NOMO-1 (cell line): ENCODE results near the gene OR6A2.
A peak's percentile ranks its signal among the peaks of the same experiment; 100 is the strongest.
"Not testable (repeated sequence)": the region's sequence is repeated elsewhere in the genome, so short reads cannot be mapped to it uniquely, and the experiment has no call there.

ENCODE experiments used
- DNase-seq, 2 experiments: peaks; one replicate each; lab custom pipeline; 2025; ENCODE audit not compliant: unreplicated experiment in 2 of 2; lab: John Stamatoyannopoulos, UW

The OR6A2 gene

GRCh38 chr11:6799402-6799801 is at the start of gene OR6A2:
Gene OR6A2, minus strand, starts transcription at chr11:6799689. Its CDS starts 3,981 bp downstream, at chr11:6795708.
- DNase-seq, result no peak

DNA sequence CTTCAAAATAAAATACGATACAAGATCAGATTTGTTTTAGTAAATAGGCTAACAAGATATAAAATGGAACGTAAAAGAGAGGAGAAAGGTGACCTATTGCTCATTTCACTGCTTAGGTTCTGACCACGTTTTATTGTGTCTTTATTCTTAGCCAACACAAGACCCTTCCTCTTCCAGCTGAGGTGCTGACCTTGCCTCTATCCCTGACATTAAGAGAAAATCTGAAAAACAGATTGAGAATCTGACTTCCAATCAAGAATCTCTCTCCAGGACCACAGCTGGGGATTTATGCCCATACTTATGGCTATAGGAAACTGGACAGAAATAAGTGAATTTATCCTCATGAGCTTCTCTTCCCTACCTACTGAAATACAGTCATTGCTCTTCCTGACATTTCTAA is 45.9 kb upstream of the OR6A2 start, which contains the start of gene OR10A5:
OR10A5 (plus strand) TSS at position 301 of the 400 bp plus-strand sequence; CDS start at position 301, 0 bp downstream.
- no peak for DNase-seq

GRCh38 chr11:6844356-6844755 is 44.9 kb upstream of the OR6A2 start:
- DNase-seq, result no peak

DNA sequence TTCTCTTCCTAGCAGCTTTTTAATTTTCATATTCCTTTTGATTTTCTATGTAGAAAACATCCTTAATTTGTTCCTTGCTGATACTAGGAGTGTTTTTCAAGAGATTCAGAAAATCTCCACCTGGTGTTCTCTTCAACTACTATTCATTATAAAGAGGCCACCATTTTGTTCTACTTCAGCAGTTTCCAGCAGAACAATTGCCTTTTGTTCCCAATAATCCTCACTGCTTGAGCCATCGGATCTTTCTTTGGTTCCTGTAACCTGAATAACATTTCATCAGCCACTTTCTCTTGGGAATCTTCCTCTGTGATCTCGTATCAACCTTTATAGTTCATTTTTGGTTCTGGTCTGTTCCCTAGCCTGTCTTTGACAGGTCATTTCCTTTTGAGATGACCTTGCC is 44.2 kb upstream of the OR6A2 start:
- no peak for DNase-seq

DNA sequence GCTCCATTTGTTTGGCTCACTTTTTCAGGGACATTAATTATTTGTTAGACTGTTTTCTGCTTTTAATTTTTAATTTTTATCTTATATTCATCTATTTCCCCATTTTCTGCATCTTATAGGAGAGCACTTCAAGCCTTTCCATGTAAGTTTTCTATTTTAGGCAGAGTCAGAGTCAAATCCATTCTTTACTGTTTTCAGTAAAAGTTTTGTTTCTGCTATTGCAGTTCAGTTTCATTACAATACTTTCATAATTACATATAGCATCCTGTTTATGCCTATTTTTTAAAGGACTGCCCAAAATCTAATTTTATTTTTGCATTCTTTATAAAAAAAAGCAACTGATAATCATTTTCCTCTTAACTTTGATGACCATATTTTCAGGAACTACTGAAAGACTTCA is 42.2 kb upstream of the OR6A2 start:
- DNase-seq, result no peak

DNA sequence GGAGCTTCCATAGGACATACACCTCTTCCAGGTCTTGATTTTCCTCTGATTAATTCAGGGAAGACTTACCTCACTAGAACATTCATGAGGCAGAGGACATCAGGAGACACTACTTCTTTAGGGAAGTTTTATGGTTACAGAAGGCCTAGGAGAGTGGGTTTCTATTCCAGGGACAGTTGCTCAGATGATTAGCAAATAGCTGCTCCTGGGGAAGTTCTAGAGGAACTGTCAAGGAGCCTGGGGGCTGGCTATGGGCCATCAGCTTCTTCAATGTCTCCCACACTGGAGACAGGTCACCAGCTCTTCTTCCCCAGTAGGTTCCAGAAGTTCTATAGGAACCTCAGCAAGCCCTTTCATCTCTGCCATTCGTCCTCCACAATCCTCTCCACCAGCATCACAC is 34.5 kb upstream of the OR6A2 start:
- DNase-seq, result no peak

DNA sequence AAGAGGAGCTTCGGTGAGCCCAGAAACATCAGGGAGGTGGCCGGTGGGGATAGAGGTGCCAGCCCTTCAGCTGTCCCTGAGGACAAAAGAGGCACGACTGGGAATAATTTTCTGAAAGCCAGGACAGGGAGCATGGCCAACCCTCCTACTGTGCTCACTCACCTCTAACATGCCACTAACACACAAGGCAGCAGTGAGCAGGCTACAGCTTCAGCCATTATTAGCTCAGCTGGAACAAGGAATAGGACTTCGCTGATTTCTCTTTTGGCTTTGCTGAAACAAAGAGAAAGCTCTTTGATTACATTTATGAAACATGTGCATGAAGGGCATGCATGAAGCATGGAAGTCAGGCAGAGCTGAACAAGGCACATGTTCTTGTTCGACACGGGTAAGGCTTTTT is 33.9 kb upstream of the OR6A2 start:
- no peak for DNase-seq

DNA sequence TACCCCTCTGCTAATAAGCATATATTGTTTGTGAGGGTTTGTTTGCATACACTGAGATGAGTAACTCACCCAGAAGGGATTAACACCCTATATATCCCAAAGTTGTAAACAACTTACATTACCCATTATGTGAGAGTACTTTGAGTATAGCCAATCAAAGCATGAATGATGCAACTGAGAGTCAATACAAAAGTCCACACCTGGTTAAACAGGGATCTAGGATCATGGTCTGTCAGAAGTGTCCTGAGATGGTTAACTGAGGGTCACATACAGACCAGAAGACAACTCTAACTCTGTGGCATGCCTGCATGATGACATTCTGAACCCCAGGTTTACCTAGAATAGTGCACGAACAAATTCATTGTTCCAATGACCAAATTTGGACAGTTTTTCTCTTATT is 28.6 kb upstream of the OR6A2 start:
- no peak for DNase-seq

DNA sequence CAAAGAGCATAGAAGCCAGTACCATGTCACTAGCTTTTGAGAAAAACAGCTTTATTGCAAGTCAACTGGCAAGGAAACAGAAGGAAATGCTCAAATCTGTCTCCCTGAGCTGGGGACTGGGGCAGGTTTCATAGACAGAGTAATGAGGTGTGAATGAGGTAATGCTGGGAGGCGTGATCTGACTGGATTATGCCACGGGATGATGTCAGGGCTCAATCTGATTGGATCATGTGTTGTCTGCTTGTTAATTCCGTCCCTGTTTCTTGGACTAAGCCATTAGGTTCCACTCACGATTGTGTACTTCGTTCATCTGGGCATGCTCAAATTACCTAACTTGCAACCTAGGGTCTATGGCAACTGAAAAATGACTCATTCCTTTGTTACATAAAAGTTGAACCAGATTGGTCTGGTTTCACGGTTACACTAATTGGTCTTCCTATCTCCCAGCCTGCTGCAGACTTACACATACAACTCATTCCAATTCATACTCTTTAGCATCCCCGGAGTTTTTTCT is 25.8 kb upstream of the OR6A2 start:
- DNase-seq, result peak; percentile 6 to 25

DNA sequence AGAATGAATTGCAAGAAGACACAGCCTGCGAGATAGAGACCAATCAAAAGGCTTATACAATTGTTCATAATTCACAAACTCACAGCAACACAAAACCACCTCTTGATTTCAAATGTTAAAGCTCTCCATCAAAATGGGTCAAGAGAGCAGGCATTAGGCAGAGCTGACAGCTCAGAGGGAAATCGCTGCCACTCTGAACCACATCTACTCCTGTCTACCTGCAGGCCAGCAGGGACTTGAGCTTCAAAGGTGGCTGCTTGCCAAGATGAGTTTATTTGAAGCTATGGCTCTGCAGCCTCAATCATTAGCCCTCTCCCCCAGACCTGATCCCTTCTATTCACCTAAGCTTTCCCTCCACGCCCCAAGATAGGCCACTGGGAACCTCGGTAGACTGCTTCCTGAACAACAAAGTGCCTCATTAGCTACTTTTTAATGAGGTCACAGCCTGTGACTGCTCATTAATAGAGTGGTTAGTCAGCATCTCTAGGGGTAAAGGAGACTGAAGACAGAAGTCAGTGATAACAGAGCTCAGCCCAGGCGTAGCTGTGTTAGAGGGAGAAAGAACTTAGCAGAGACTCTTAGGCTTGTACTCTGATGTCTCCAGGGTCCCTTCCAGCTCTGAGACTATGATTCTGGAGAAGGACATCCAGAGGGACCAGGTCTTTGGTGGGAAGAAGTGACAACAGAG is 24.8 kb upstream of the OR6A2 start:
- no peak for DNase-seq

- no peak for DNase-seq
Measured at GRCh38 chr11:6818967-6819366, 19.5 kb upstream of the OR6A2 start.

DNA sequence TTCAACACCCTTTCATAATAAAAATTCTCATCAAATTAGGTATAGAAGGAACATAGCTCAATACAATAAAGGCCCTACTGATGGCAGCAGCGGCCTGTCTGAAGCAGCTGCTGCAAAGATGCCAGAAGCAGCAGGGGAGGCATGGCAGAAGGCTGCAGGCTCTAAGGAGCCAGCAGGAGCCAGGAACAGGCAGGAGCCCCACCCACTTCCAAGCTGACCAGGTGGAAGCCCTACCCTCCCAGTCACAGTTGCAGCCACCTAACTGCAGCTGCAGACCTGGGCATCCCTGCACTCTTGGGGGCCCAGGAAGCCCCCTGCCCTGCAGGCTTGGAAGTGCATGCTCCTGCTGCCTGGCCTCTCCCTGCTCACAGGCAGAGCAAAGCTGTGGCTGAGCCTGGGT is 18.2 kb upstream of the OR6A2 start:
- no peak for DNase-seq

- no peak for DNase-seq
Measured at GRCh38 chr11:6813656-6814055, 14.2 kb upstream of the OR6A2 start.

DNA sequence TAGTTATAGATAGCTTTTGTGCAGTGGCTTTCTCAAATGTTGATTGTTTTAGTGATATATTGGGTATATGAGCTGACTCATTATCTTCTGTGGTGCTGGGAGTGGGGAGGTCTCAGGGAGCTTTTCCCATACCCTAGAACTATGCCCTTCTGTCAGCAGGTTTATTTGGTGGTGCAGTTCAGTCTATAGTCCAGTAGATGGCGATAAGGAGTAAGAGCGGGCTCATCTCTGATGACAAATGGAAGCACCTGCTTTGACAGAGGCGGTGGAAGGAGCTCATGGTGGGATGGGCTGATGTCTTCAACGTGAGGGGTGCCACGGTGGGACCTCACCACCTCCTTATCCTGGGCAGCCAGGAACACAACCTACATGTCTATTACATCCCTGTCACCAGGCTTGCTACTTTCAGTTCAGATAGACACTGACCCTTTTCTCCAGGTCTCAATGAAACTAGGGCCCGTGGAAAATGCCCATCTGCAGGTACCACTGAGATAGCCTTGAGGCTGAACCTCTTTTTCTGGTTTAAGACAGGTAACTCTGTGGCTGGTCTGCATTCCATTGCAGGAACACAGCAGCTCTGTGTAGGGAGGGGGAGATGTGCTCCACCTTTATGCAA is 13.0 kb upstream of the OR6A2 start:
- peak; percentile 14 to 15 for DNase-seq

- DNase-seq, result not testable (repeated sequence)
Measured at GRCh38 chr11:6801075-6801474, 1.6 kb upstream of the OR6A2 start.

GRCh38 chr11:6794639-6795038 is 4.8 kb downstream of the OR6A2 start:
- no peak for DNase-seq

- DNase-seq, result no peak
Measured at GRCh38 chr11:6790546-6790945, 8.9 kb downstream of the OR6A2 start.

GRCh38 chr11:6782720-6783119 is 16.8 kb downstream of the OR6A2 start, which contains the start of gene OR2AG1:
Gene OR2AG1, plus strand, starts transcription at chr11:6783020. Its CDS starts 2,018 bp downstream, at chr11:6785038.
- DNase-seq, result no peak

- DNase-seq, result no peak
Measured at GRCh38 chr11:6780829-6781228, 18.7 kb downstream of the OR6A2 start.

GRCh38 chr11:6778518-6778917 is 21.0 kb downstream of the OR6A2 start:
- peak in 1 of 2 experiments; percentile 54 for DNase-seq

GRCh38 chr11:6771926-6772893 is 27.3 kb downstream of the OR6A2 start, which contains the start of gene OR2AG2:
Gene OR2AG2, minus strand, starts transcription at chr11:6771976. Its CDS starts 3,019 bp downstream, at chr11:6768957.
- peak; percentile 83 to 94 for DNase-seq
